K562 (cell line): ENCODE results near the gene GNAI1. TPM values are rescaled to one million over a fixed set of nuclear protein-coding genes. Genes with fewer than 3 reads are reported as not detected.

ENCODE experiments used
- ATAC-seq: fragments of 200-7000 bp; cut with Tn5 transposase; 3 replicates; pipeline ENCODE4 v1.9.1; 2020; ENCODE audit warnings: moderate library complexity
- BruUV-seq: library from RNA; stranded (reverse); fragments of 400-500 nt; replicated peaks from 2 replicates; lab custom pipeline; 2021; lab: Mats Ljungman, UMichigan
- CTCF ChIA-PET: fragments of 300-600 bp; formaldehyde crosslinking; extraction: SDS; loops from one replicate; lab custom pipeline; 2021; ENCODE audit warnings: low intra/inter-chr PET ratio; lab: Yijun Ruan, JAX
- POLR2A ChIA-PET: fragments of 300-600, 350-650 bp; sonication (Branson Sonifier 250); formaldehyde crosslinking; extraction: SDS; loops from one replicate; lab custom pipeline; 2021; ENCODE audit warnings: antibody characterized with exemption, inconsistent platforms; lab: Yijun Ruan, JAX
- DNase-seq, 4 experiments: peaks; one replicate each; pipeline versions ENCODE4 v3.0.0 to v3.0.0-alpha.2; 2011 to 2018; ENCODE audit warnings: low spot score in 3 of 4, mixed read lengths in 3 of 4; ENCODE audit errors: extremely low read depth in 1 of 4
- FAIRE-seq: peaks from 2 replicates; lab custom pipeline; 2011; peaks lifted over from hg19 to GRCh38; lab: Jason Lieb, UNC
- H2AFZ ChIP-seq: 2 replicates; pipeline ENCODE4 v1.6.0; 2011; ENCODE audit warnings: low read depth, low read length, control low read depth, inconsistent platforms
- H3K27ac ChIP-seq: fragments of 200-600 bp; 3 replicates; pipeline ENCODE4 v1.8.0; 2011; ENCODE audit warnings: low read depth, mild to moderate bottlenecking, control low read depth, inconsistent platforms, low read length, moderate library complexity, mixed read lengths; ENCODE audit errors: extremely low read depth
- H3K27me3 ChIP-seq, 2 experiments: fragments of 300-600 bp in 1 of 2; 2 replicates in 1 of 2; 3 replicates in 1 of 2; pipeline versions ENCODE4 v1.6.0 to v1.8.0; 2011; ENCODE audit warnings: inconsistent platforms in 2 of 2, low read length in 2 of 2, mild to moderate bottlenecking in 1 of 2, mixed read lengths in 1 of 2, moderate library complexity in 1 of 2; ENCODE audit not compliant: control insufficient read depth in 2 of 2, insufficient read depth in 2 of 2
- H3K36me3 ChIP-seq: fragments of 300-600 bp; 3 replicates; pipeline ENCODE4 v1.8.0; 2011; ENCODE audit warnings: mild to moderate bottlenecking, low read length, inconsistent platforms; ENCODE audit not compliant: control insufficient read depth, insufficient read depth
- H3K4me1 ChIP-seq, 2 experiments: fragments of 200-600 bp in 1 of 2; replicated peaks in 1 of 2; 2 replicates in 1 of 2; 3 replicates in 1 of 2; pipeline versions ENCODE4 v1.5.1 to v1.8.0; 2011; ENCODE audit warnings: inconsistent platforms in 2 of 2, low read length in 2 of 2, mild to moderate bottlenecking in 1 of 2, mixed read lengths in 1 of 2, moderate library complexity in 1 of 2; ENCODE audit not compliant: control insufficient read depth in 2 of 2, insufficient read depth in 2 of 2
- H3K4me2 ChIP-seq: 2 replicates; pipeline ENCODE4 v1.6.1; 2011; ENCODE audit warnings: low read length, control low read depth, inconsistent platforms, mixed read lengths; ENCODE audit not compliant: insufficient read depth
- H3K4me3 ChIP-seq: fragments of 200-600 bp; sonication (generic), shearing (Covaris generic); 2 replicates; pipeline ENCODE4 v1.5.1; 2016; ENCODE audit warnings: control low read depth, inconsistent platforms
- H3K79me2 ChIP-seq: fragments of 200-600 bp; 3 replicates; pipeline ENCODE4 v1.8.0; 2011; ENCODE audit warnings: low read length, inconsistent platforms; ENCODE audit not compliant: control insufficient read depth, insufficient read depth
- H3K9ac ChIP-seq, 2 experiments: 2 replicates each; pipeline versions ENCODE4 v1.6.0 to v1.6.1; 2011; ENCODE audit warnings: low read depth in 2 of 2, low read length in 2 of 2, control low read depth in 1 of 2, inconsistent platforms in 1 of 2, mild to moderate bottlenecking in 1 of 2, mixed read lengths in 1 of 2; ENCODE audit not compliant: insufficient read depth in 1 of 2
- H3K9me1 ChIP-seq: one replicate; pipeline ENCODE4 v1.6.0; 2011; ENCODE audit warnings: inconsistent platforms, mild to moderate bottlenecking, low read length, moderate library complexity; ENCODE audit not compliant: control insufficient read depth, insufficient read depth
- H3K9me3 ChIP-seq: replicated peaks from 2 replicates; pipeline ENCODE4 v1.5.1; 2011; ENCODE audit warnings: low read depth, low read length, inconsistent platforms; ENCODE audit not compliant: control insufficient read depth, insufficient read depth
- H4K20me1 ChIP-seq: replicated peaks from 2 replicates; pipeline ENCODE4 v1.6.1; 2011; ENCODE audit warnings: low read length, inconsistent platforms, mixed read lengths; ENCODE audit not compliant: control insufficient read depth, insufficient read depth
- COPS2 ChIP-seq: fragments of 450-650 bp; conservative IDR thresholded peaks from 2 replicates; pipeline ENCODE4 v1.6.1; 2016; ENCODE audit warnings: mild to moderate bottlenecking, moderate library complexity
- CREBBP ChIP-seq: IDR thresholded peaks from one replicate; pipeline ENCODE4 v1.6.1; 2012; ENCODE audit warnings: low read depth, mild to moderate bottlenecking, control low read depth, inconsistent platforms, low read length
- FOXK1 ChIP-seq: sonication (generic); formaldehyde crosslinking; IDR thresholded peaks from 2 replicates; pipeline ENCODE4 v1.8.0; 2022; ENCODE audit warnings: missing genetic modification reagents, mild to moderate bottlenecking, borderline replicate concordance
- NR3C1 ChIP-seq: sonication (generic); formaldehyde crosslinking; IDR thresholded peaks from 2 replicates; pipeline ENCODE4 v1.8.1; 2022; ENCODE audit warnings: missing genetic modification reagents
- WGBS: fragments of 100-300 bp; shearing (Covaris generic); methylation state at CpG from one replicate; pipeline ENCODE4 v1.1.6; 2016; ENCODE audit warnings: low coverage, mixed read lengths; ENCODE audit not compliant: insufficient coverage; ENCODE audit errors: missing lambda C conversion rate; 5-methylcytosine and 5-hydroxymethylcytosine counted together
- in situ Hi-C: fragments of 300-500 bp; cut with MboI; formaldehyde crosslinking; loops from 4 replicates; pipeline ENCODE4 v1.15.0; 2018; ENCODE audit warnings: inconsistent platforms, mixed read lengths
- intact Hi-C: fragments of 100-400 bp; cut with micrococcal nuclease; formaldehyde crosslinking; loops from 2 replicates; pipeline ENCODE4 v1.14.2; 2022
- polyA plus RNA-seq, 8 experiments: library from polyadenylated mRNA; depleted of rRNA in 4 of 8; stranded (reverse) in 5 of 8; unstranded in 3 of 8; fragments of >200 nt; fragmentation: Nextera tagmentation in 2 of 8; fragmentation: Illumina TruSeq in 1 of 8; extraction: Ambion mirVana in 2 of 8; extraction: Trizol in 1 of 8; gene quantifications; 2 replicates each; pipeline versions ENCODE4 v1.2.1 to v1.2.3, GENCODE V29; 2011 to 2014; ENCODE audit warnings: inconsistent platforms in 1 of 8, missing spikeins in 1 of 8
- total RNA-seq, 7 experiments: library from RNA; depleted of rRNA in 6 of 7; stranded (reverse); fragments of >200 nt in 6 of 7; fragmentation: Illumina TruSeq in 2 of 7; extraction: Trizol in 2 of 7; gene quantifications; 2 replicates each; pipeline versions ENCODE4 v1.2.1 to v1.2.3, GENCODE V29; 2011 to 2021; ENCODE audit warnings: low replicate concordance in 1 of 7
- TF ChIP-seq, protein P1 (sequence below): IDR thresholded peaks from 2 replicates; pipeline ENCODE4 v1.6.1; 2012; ENCODE audit warnings: low read depth, low read length, improper control_type of control experiment, borderline replicate concordance
- TF ChIP-seq, protein P2 (sequence below): sonication (generic); formaldehyde crosslinking; IDR thresholded peaks from 2 replicates; pipeline ENCODE4 v1.8.0; 2023; ENCODE audit warnings: mild to moderate bottlenecking, missing genetic modification reagents
- TF ChIP-seq, protein P3 (sequence below): sonication (generic); formaldehyde crosslinking; IDR thresholded peaks from 2 replicates; pipeline ENCODE4 v1.8.1; 2023; ENCODE audit warnings: mild to moderate bottlenecking, missing genetic modification reagents

GNAI1 gene
- total and polyA plus RNA-seq, 9 of the 15 experiments (the other 6 are each of a cell fraction or from before 2014, with no cell fraction given), result 0.03 to 0.13 (median 0.08) TPM; not detected in 6

DNA sequence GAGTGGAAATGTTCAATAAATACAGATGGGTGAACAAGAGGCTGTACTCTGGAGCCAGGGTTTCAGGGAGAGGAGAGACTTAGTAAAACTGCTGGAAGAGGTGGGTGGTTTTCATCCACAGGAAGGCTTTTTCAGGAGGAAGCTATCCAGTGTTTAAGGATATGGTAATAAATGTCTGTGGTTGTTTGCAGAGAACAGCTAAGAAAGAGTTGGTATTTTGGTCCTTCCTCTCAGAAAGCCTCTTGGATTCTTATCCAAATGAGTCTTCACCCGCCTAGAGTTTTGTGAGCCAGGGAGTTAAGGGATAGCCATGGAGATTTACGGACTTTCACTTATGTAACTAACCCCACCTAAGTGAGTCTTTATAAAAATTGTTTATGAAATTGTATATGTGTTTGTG lies 95.7 kb downstream of the GNAI1 start:
- Histone ChIP-seq H3K79me2 (no peaks in the 10 kb centered on the region), H4K20me1 (no peaks in the 10 kb centered on the region), H3K27ac (no peak overlapping the region), H3K4me1 (no peaks in the 10 kb centered on the region), H3K9me1 (no peaks in the 10 kb centered on the region), H3K36me3 (no peaks in the 10 kb centered on the region), H3K4me2 (no peak overlapping the region), H3K9me3 (no peaks in the 10 kb centered on the region; the same call in none of the 2 replicates), H2AFZ (no peak overlapping the region), H3K4me3 (no peak overlapping the region), H3K9ac (no peak overlapping the region), H3K27me3 (no peaks in the 10 kb centered on the region)
- FAIRE-seq (no peak), ATAC-seq (no peak), DNase-seq (no peak)
- intact Hi-C loops, result no loop called here
- BruUV-seq, result no TSS peak
- CTCF ChIA-PET, result no interaction called here
- 0% methylated on average over 2 of the region's 2 CpGs for WGBS
- POLR2A ChIA-PET, result no interaction called here
- in situ Hi-C loops, result no loop called here
- no peak for TF ChIP-seq FOXK1 (CRISPR knock-in tag)
- no peak for TF ChIP-seq COPS2
- TF ChIP-seq, protein P1, sequence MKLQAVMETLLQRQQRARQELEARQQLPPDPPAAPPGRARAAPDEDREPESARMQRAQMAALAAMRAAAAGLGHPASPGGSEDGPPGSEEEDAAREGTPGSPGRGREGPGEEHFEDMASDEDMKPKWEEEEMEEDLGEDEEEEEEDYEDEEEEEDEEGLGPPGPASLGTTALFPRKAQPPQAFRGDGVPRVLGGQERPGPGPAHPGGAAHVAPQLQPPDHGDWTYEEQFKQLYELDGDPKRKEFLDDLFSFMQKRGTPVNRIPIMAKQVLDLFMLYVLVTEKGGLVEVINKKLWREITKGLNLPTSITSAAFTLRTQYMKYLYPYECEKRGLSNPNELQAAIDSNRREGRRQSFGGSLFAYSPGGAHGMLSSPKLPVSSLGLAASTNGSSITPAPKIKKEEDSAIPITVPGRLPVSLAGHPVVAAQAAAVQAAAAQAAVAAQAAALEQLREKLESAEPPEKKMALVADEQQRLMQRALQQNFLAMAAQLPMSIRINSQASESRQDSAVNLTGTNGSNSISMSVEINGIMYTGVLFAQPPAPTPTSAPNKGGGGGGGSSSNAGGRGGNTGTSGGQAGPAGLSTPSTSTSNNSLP, result no peak
- TF ChIP-seq CREBBP, result no peak
- TF ChIP-seq, protein P2, sequence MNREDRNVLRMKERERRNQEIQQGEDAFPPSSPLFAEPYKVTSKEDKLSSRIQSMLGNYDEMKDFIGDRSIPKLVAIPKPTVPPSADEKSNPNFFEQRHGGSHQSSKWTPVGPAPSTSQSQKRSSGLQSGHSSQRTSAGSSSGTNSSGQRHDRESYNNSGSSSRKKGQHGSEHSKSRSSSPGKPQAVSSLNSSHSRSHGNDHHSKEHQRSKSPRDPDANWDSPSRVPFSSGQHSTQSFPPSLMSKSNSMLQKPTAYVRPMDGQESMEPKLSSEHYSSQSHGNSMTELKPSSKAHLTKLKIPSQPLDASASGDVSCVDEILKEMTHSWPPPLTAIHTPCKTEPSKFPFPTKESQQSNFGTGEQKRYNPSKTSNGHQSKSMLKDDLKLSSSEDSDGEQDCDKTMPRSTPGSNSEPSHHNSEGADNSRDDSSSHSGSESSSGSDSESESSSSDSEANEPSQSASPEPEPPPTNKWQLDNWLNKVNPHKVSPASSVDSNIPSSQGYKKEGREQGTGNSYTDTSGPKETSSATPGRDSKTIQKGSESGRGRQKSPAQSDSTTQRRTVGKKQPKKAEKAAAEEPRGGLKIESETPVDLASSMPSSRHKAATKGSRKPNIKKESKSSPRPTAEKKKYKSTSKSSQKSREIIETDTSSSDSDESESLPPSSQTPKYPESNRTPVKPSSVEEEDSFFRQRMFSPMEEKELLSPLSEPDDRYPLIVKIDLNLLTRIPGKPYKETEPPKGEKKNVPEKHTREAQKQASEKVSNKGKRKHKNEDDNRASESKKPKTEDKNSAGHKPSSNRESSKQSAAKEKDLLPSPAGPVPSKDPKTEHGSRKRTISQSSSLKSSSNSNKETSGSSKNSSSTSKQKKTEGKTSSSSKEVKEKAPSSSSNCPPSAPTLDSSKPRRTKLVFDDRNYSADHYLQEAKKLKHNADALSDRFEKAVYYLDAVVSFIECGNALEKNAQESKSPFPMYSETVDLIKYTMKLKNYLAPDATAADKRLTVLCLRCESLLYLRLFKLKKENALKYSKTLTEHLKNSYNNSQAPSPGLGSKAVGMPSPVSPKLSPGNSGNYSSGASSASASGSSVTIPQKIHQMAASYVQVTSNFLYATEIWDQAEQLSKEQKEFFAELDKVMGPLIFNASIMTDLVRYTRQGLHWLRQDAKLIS (CRISPR knock-in tag), result no peak
- TF ChIP-seq NR3C1 (CRISPR knock-in tag), result no peak
- TF ChIP-seq, protein P3, sequence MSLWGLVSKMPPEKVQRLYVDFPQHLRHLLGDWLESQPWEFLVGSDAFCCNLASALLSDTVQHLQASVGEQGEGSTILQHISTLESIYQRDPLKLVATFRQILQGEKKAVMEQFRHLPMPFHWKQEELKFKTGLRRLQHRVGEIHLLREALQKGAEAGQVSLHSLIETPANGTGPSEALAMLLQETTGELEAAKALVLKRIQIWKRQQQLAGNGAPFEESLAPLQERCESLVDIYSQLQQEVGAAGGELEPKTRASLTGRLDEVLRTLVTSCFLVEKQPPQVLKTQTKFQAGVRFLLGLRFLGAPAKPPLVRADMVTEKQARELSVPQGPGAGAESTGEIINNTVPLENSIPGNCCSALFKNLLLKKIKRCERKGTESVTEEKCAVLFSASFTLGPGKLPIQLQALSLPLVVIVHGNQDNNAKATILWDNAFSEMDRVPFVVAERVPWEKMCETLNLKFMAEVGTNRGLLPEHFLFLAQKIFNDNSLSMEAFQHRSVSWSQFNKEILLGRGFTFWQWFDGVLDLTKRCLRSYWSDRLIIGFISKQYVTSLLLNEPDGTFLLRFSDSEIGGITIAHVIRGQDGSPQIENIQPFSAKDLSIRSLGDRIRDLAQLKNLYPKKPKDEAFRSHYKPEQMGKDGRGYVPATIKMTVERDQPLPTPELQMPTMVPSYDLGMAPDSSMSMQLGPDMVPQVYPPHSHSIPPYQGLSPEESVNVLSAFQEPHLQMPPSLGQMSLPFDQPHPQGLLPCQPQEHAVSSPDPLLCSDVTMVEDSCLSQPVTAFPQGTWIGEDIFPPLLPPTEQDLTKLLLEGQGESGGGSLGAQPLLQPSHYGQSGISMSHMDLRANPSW (CRISPR knock-in tag), result no peak
